ENCODE results near the gene CEACAM18.
A peak's percentile ranks its signal among the peaks of the same experiment; 100 is the strongest.

Gene CEACAM18

DNA sequence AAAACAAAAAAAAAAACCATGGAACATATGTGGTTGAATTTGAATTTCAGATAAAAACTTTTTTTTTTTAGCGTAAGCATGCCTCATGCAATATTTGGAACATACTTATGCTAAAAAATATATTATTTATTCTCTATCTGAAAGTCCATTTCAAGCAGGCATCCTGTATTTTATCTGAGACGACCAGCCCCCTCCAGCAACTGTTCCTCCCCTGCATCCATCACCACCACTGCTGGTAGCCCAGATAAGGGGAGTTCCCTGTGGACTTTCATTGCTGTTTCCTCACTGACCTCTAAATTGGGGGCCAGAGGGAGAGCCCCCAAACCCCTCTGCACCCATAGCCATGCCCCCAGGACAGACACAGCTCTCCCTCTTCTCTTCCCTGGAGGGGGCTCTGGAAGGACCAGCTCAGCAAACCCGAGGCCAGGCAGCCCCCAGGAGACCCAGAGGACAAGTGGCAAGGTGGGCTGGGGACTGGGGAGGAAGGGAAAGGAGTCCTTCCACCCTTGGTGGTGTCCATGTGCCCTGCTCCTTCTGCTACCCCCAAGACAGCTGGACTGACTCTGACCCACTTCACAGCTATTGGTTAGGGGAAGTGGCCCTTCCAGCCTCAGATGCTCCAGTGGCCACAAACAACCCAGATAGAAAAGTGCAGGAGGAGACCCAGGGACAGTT lies 29.9 kb downstream of the CEACAM18 start:
- Histone ChIP-seq H3K36me3 (ENCODE audit: insufficient read depth, low read length) (no peaks in the 10 kb centered on the region), H3F3A (ENCODE audit: low read depth) (no peaks in the 10 kb centered on the region), H2AFZ (ENCODE audit: low read length) (no peak overlapping the region), H3K4me2 (ENCODE audit: low read depth, low read length, poor library complexity, severe bottlenecking) (no peak overlapping the region), H4K20me1 (ENCODE audit: insufficient read depth, low read length, poor library complexity, severe bottlenecking) (no peaks in the 10 kb centered on the region), H3K9me2 (replicated peaks; ENCODE audit: low read depth, low read length) (no peaks in the 10 kb centered on the region), H3K79me2 (ENCODE audit: insufficient read depth, low read length) (no peaks in the 10 kb centered on the region), H3K4me1 (ENCODE audit: insufficient read depth, low read length, poor library complexity, severe bottlenecking) (no peaks in the 10 kb centered on the region), H3K4me3 (ENCODE audit: low read length, poor library complexity, severe bottlenecking) (no peak overlapping the region), H3K9ac (ENCODE audit: low read depth, low read length, poor library complexity, severe bottlenecking) (no peak overlapping the region), H3K27me3 (ENCODE audit: insufficient read depth, low read length, poor library complexity, severe bottlenecking) (peaks cover 4% of the 10 kb centered on the region), H3K9me3 (ENCODE audit: insufficient read depth, low read depth, low read length) (no peaks in the 10 kb centered on the region)
- TF ChIP-seq EZH2phosphoT487 (IDR thresholded peaks at IDR 0.05; ENCODE audit: borderline replicate concordance): no peak
- TF ChIP-seq, protein P1, sequence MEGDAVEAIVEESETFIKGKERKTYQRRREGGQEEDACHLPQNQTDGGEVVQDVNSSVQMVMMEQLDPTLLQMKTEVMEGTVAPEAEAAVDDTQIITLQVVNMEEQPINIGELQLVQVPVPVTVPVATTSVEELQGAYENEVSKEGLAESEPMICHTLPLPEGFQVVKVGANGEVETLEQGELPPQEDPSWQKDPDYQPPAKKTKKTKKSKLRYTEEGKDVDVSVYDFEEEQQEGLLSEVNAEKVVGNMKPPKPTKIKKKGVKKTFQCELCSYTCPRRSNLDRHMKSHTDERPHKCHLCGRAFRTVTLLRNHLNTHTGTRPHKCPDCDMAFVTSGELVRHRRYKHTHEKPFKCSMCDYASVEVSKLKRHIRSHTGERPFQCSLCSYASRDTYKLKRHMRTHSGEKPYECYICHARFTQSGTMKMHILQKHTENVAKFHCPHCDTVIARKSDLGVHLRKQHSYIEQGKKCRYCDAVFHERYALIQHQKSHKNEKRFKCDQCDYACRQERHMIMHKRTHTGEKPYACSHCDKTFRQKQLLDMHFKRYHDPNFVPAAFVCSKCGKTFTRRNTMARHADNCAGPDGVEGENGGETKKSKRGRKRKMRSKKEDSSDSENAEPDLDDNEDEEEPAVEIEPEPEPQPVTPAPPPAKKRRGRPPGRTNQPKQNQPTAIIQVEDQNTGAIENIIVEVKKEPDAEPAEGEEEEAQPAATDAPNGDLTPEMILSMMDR (conservative IDR thresholded peaks at IDR 0.05; ENCODE audit: low read length): no peak

GRCh38 chr19:51509823-51510660 lies 31.7 kb downstream of the CEACAM18 start:
- Histone ChIP-seq H3K4me2 (ENCODE audit: low read depth, low read length, poor library complexity, severe bottlenecking) (no peak overlapping the region), H3K4me1 (ENCODE audit: insufficient read depth, low read length, poor library complexity, severe bottlenecking) (no peaks in the 10 kb centered on the region), H3K27me3 (ENCODE audit: insufficient read depth, low read length, poor library complexity, severe bottlenecking) (no peaks in the 10 kb centered on the region), H3K36me3 (ENCODE audit: insufficient read depth, low read length) (no peaks in the 10 kb centered on the region), H3K9me3 (ENCODE audit: insufficient read depth, low read depth, low read length) (no peaks in the 10 kb centered on the region), H3F3A (ENCODE audit: low read depth) (no peaks in the 10 kb centered on the region), H3K9me2 (replicated peaks; ENCODE audit: low read depth, low read length) (no peaks in the 10 kb centered on the region), H2AFZ (ENCODE audit: low read length) (no peak overlapping the region), H3K4me3 (ENCODE audit: low read length, poor library complexity, severe bottlenecking) (no peak overlapping the region), H3K79me2 (ENCODE audit: insufficient read depth, low read length) (no peaks in the 10 kb centered on the region), H3K9ac (ENCODE audit: low read depth, low read length, poor library complexity, severe bottlenecking) (no peak overlapping the region), H4K20me1 (ENCODE audit: insufficient read depth, low read length, poor library complexity, severe bottlenecking) (no peaks in the 10 kb centered on the region)
- TF ChIP-seq, protein P1 (conservative IDR thresholded peaks at IDR 0.05; ENCODE audit: low read length): no peak
- TF ChIP-seq EZH2phosphoT487 (IDR thresholded peaks at IDR 0.05; ENCODE audit: borderline replicate concordance): no peak

GRCh38 chr19:51511353-51511752 lies 33.0 kb downstream of the CEACAM18 start:
- H3K9me2 ChIP-seq (replicated peaks; ENCODE audit: low read depth, low read length): no peaks in the 10 kb centered on the region
- no peak overlapping the region for H3K9ac ChIP-seq (ENCODE audit: low read depth, low read length, poor library complexity, severe bottlenecking)
- H2AFZ ChIP-seq (ENCODE audit: low read length): no peak overlapping the region

More at GRCh38 chr19:51511353-51511752, 33.0 kb downstream of the CEACAM18 start:
- Histone ChIP-seq H4K20me1 (ENCODE audit: insufficient read depth, low read length, poor library complexity, severe bottlenecking) (no peaks in the 10 kb centered on the region), H3K4me2 (ENCODE audit: low read depth, low read length, poor library complexity, severe bottlenecking) (no peak overlapping the region), H3K27me3 (ENCODE audit: insufficient read depth, low read length, poor library complexity, severe bottlenecking) (no peaks in the 10 kb centered on the region), H3F3A (ENCODE audit: low read depth) (no peaks in the 10 kb centered on the region), H3K79me2 (ENCODE audit: insufficient read depth, low read length) (no peaks in the 10 kb centered on the region), H3K9me3 (ENCODE audit: insufficient read depth, low read depth, low read length) (no peaks in the 10 kb centered on the region), H3K36me3 (ENCODE audit: insufficient read depth, low read length) (no peaks in the 10 kb centered on the region), H3K4me1 (ENCODE audit: insufficient read depth, low read length, poor library complexity, severe bottlenecking) (no peaks in the 10 kb centered on the region), H3K4me3 (ENCODE audit: low read length, poor library complexity, severe bottlenecking) (no peak overlapping the region)
- TF ChIP-seq, protein P1 (conservative IDR thresholded peaks at IDR 0.05; ENCODE audit: low read length): peak; percentile 70
- no peak for TF ChIP-seq EZH2phosphoT487 (IDR thresholded peaks at IDR 0.05; ENCODE audit: borderline replicate concordance)

Measured in Loucy (cell line).